Measurements from ENCODE around the gene KIAA1191.

DNA sequence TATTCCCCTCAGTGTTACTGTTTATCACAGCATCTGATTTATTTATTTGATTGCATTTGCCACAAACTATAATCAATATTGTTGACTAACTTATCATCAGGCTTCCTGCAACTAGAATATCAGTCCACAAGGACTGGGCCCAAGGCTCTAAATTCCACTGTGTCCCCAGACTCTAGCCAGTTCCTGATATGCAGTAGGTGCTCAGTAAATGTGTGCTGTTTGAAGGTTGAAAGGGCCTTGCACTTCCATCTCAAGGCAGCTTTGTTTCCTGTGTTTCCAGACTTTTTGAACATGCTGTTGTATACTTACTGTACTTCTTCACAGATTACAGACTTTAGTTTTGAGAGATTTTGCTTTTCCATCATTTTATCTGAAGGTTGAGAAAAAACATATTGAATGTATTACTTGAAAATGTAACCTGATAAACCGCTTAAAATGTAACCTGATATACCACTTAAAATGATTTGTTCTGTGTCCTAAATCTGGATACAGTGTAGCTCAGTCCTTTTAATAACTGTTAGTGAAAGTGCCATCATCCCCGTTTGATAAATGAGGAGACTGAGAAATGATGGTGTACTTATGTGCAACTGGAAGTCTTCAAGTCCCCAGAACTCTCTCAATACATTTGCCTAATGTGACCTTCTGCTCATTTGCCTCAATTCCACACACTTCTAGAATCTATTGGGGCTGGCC, 18.7 kb downstream of the KIAA1191 start:
- TF ChIP-seq JUNB (CRISPR knock-in tag; conservative IDR thresholded peaks at IDR 0.05) (no peak), SNRNP70 (optimal IDR thresholded peaks at IDR 0.05; ENCODE audit: low read depth, low read length) (no peak), MYC (IDR thresholded peaks at IDR 0.05; ENCODE audit: low read depth, low read length) (no peak), MYC (CRISPR knock-in tag; IDR thresholded peaks at IDR 0.05; ENCODE audit: borderline replicate concordance, low read depth) (no peak), ERF (CRISPR knock-in tag; IDR thresholded peaks at IDR 0.05) (no peak), ZNF253 (CRISPR knock-in tag; conservative IDR thresholded peaks at IDR 0.05) (no peak), GTF2F1 (IDR thresholded peaks at IDR 0.05; ENCODE audit: low read depth, low read length) (no peak), MXI1 (IDR thresholded peaks at IDR 0.05; ENCODE audit: low read depth, low read length) (no peak)
- TF ChIP-seq, protein P1, sequence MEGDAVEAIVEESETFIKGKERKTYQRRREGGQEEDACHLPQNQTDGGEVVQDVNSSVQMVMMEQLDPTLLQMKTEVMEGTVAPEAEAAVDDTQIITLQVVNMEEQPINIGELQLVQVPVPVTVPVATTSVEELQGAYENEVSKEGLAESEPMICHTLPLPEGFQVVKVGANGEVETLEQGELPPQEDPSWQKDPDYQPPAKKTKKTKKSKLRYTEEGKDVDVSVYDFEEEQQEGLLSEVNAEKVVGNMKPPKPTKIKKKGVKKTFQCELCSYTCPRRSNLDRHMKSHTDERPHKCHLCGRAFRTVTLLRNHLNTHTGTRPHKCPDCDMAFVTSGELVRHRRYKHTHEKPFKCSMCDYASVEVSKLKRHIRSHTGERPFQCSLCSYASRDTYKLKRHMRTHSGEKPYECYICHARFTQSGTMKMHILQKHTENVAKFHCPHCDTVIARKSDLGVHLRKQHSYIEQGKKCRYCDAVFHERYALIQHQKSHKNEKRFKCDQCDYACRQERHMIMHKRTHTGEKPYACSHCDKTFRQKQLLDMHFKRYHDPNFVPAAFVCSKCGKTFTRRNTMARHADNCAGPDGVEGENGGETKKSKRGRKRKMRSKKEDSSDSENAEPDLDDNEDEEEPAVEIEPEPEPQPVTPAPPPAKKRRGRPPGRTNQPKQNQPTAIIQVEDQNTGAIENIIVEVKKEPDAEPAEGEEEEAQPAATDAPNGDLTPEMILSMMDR (IDR thresholded peaks at IDR 0.05 in 2 of 3, conservative IDR thresholded peaks at IDR 0.05 in 1 of 3; ENCODE audit: insufficient read depth in 2 of 3, low read depth in 1 of 3, low read length in 3 of 3) = no peak
- TF ChIP-seq, protein P2, sequence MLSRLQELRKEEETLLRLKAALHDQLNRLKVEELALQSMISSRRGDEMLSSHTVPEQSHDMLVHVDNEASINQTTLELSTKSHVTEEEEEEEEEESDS (CRISPR knock-in tag; IDR thresholded peaks at IDR 0.05) = no peak
- TF ChIP-seq, protein P3, sequence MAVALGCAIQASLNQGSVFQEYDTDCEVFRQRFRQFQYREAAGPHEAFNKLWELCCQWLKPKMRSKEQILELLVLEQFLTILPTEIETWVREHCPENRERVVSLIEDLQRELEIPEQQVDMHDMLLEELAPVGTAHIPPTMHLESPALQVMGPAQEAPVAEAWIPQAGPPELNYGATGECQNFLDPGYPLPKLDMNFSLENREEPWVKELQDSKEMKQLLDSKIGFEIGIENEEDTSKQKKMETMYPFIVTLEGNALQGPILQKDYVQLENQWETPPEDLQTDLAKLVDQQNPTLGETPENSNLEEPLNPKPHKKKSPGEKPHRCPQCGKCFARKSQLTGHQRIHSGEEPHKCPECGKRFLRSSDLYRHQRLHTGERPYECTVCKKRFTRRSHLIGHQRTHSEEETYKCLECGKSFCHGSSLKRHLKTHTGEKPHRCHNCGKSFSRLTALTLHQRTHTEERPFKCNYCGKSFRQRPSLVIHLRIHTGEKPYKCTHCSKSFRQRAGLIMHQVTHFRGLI (CRISPR knock-in tag; IDR thresholded peaks at IDR 0.05) = no peak
